ENCODE results near the gene PSG2.
"Not testable (repeated sequence)": the region's sequence is repeated elsewhere in the genome, so short reads cannot be mapped to it uniquely, and the experiment has no call there.

PSG2 gene

GRCh38 chr19:43062418-43062817 is 20.1 kb downstream of the PSG2 start:
- DNase-seq: not testable (repeated sequence)

GRCh38 chr19:43061326-43061725 is 21.2 kb downstream of the PSG2 start:
- DNase-seq: not testable (repeated sequence)

- DNase-seq: not testable (repeated sequence)
Observed at GRCh38 chr19:43060254-43060653, 22.2 kb downstream of the PSG2 start.

- not testable (repeated sequence) for DNase-seq
Observed at GRCh38 chr19:43059482-43059881, 23.0 kb downstream of the PSG2 start.

DNA sequence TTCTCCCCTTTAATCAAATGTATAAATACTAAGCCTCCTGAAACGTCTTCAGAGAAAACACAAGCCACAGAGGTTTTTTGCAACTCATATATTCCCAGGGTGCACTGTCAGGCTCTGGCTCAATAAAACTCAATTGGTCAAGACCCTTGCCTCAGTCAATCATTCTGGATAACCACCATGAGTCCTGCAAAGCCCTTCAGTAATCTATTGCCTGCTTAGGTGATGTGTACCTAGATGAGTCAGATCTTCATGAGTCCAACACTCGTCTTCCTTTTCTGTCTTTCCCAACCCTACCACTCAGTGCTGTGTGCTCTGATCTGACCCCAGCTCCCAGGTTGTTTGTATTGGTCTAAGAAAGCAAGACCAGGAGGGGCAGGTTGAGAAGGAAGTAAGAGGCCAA is 24.1 kb downstream of the PSG2 start:
- DNase-seq: not testable (repeated sequence)

DNA sequence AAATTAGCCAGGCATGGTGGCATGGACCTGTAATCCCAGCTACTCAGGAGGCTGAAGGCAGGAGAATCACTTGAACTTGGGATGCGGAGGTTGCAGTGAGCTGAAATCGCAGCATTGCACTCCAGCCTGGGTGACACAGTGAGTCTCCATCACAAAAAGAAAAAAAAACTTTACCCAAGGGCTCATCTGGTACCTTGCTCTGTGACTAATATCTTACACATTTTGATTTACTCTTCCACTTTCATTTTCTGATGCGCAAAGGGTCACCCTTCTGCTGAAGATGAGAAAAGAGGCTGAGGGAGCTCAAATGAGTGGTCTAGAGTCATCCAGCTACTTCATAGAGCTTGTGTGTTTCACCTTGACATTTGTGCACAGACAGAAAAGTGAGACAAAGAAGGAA is 34.5 kb downstream of the PSG2 start:
- not testable (repeated sequence) for DNase-seq

- DNase-seq: not testable (repeated sequence)
Observed at GRCh38 chr19:43046578-43046977, 35.9 kb downstream of the PSG2 start.

- DNase-seq: not testable (repeated sequence)
Observed at GRCh38 chr19:43043492-43044180, 38.9 kb downstream of the PSG2 start.

DNA sequence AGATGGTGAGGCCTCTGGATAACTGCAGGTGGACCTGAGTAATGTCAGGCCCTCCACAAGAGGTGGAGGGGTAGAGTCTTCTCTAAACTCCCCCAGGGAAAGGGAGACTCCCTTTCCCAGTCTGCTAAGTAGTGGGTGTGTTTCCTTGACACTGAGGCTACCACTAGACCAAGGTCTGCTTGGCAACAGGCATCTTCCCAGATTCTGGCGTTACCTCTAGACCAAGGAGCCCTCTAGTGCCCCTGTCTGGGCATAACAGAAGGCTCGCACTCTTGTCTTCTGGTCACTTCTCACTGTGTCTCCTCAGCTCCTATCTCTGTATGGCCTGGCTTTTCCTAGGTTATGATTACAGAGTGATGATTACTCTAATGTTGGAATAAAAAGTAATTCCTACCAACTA is 50.9 kb downstream of the PSG2 start:
- not testable (repeated sequence) for DNase-seq

DNA sequence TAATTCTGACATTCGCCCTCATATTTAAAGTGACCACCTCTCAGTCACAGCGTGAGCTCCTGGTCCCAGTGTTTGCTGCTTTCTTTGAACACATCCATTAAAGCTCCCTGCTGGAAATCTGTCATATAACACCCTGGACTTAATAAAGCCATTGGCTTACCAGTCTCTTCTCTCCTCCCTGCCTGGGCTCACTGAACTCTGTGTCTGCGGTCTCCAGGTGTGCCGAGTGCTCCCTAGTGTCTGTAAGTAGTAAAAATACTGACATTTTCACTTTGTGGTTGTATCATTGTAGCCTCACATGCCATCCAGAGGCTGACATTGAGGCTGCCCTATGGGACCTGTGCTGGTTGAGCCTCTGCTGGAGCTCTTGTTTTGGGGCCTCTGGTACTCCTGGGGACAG is 53.6 kb downstream of the PSG2 start:
- DNase-seq: no peak

DNA sequence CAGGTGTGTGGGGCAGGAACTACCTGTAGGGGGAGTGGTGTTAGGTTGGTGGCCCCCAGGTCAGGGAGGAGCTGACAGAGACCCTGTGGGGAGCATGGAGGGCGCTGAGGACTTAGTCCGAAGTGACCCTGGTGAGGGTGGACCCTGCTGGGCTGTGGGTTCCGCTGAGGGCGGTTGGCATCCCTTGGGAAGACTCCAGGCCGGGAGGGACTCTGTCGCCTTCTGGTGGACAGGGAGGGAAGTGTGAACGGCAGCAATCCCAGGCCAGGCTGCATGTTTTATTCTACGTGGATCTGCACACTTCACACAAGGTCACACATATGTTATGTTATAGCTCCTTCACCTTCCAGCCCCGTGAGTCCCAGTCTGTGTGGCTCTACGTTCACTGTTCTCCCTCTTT is 54.5 kb downstream of the PSG2 start:
- DNase-seq: not testable (repeated sequence)

DNA sequence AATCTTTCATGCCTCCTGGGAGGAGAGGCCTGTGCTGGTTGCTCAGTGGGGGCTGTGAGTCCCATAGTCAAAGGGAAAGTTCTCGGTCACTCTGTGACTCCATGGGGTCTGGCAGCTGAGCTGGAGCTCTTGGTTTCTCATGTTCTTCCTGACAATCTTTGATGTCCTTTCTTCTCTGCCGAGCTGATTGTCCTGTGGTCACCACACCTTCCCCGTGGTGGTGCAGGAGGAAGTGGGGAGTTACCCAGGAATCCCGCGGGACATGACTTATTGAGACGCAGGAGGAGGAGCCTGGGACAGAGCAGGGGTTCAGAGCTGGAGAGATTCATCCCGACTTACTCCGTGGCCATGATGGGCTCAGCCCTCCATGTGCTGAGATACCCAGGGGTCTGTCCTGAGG is 55.4 kb downstream of the PSG2 start:
- DNase-seq: not testable (repeated sequence)

DNA sequence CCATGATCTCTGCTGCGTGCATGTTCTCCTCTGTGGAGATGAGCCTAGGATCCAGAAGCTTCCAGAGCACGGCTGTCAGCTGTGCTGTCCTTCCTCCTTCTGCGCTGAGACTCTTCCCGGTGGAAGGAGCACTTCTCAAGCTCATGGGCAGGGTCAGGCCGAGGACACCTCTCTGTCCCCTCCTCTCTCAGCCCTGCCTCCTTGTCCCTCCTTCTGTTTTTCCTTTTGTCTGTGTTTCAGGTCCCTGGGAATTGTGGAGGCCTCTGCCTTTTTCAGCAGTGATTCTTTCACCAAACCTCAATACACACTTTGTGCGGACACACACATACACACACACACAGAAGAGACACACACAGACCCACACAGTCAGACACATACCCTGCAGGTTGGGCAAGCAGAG is 56.1 kb downstream of the PSG2 start, which contains the start of gene PSG11:
Gene PSG11 (minus strand): TSS at position 101 of the 400 bp plus-strand sequence. CDS start 97 bp downstream, at position 4.
- not testable (repeated sequence) for DNase-seq

GRCh38 chr19:43022098-43022497 is 60.4 kb downstream of the PSG2 start:
- not testable (repeated sequence) for DNase-seq

GRCh38 chr19:43021629-43022028 is 60.9 kb downstream of the PSG2 start:
- not testable (repeated sequence) for DNase-seq

DNA sequence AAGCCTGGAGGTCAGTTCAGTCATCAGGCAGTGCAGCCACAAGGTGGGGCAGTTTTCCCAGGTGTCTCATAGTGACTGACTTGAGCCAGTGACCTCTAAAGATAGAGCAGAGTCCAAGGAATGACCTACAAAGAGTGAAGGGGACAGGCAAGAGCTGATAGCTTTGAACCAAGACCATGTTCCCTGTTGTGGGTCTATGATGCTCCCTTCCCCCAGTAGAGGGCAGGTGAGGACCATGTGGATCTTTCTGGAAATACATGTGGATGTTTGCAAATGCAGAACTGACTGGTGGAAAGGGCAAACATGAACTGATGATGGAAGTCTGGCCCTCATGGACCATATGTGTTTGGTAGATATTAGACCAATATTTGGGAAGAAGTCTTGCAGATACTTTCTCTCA is 62.9 kb downstream of the PSG2 start:
- DNase-seq: not testable (repeated sequence)

Data from NCI-H345 (cell line).